Hypothalamus (tissue), 51 donors: Measurements from ENCODE around the gene HRG.

Experiments used
- DNase-seq, 51 donors: peaks; one replicate each; lab custom pipeline; 2025; lab: John Stamatoyannopoulos, UW

Gene HRG

DNA sequence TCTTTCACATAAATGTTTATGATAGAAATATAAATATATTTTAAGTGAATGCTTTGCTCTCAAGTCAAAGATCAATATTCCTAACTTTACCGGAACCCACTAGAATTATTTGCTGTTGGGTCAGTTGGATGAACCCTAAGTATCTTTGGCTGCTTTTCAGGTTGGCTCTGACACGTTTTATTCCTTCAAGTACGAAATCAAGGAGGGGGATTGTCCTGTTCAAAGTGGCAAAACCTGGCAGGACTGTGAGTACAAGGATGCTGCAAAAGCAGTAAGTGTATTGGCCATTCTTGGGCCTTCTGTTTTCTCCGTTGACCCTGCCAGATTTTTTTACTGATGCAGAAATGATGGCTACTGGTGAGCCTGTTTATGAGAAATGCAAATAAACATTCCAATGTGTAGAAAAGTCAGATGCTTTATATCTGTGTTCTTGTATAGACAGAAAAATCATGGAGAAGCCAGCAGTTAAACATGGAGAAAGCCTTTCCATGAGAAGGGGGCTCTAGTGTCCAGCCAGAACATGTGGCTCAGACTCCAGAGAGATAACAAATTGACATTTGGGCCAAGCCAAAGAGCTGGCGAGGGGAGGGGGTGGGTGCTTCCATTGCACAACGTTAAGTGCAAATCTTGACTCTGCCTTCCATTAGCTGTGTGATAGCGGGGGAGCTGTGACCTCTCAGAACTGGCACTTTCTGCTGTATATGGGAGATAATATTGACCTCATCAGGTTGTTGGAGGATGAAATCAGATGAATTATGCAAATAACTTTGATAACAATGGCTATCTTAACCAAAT, 54.3 kb downstream of the HRG start:
- DNase-seq: no peak

DNA sequence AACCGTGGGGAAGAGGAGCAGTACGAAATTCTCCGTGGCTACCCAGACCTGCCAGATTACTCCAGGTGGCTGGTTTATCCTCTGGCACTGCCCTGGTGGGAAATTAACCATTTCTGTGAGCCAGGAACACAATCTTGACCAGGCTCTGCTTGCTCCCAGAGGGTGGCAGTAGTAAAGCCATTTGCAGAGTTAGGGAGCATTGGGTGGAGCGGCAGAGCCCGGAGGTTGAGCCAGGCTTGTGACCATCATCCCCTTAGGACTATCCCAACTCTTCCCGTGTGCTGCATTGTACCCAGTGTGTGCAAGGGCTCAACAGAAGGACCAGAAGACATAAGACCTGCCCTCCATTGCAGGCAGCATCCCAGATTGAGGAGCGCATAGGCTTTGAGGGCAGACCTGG, 56.6 kb downstream of the HRG start:
- no peak for DNase-seq

DNA sequence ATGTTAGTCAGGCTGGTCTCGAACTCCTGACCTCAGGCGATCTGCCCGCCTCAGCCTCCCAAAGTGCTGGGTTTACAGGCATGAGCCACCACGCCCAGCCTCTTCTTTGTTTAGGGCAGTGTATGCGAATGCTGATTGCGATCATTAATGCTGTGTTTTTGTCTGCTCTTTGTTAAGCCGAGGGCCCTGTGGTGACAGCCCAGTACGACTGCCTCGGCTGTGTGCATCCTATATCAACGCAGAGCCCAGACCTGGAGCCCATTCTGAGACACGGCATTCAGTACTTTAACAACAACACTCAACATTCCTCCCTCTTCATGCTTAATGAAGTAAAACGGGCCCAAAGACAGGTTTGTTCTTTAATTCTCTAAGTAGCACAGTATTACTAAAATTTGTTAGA, 59.1 kb downstream of the HRG start:
- DNase-seq: no peak
